KMS-11 (cell line): Measurements from ENCODE around the gene SARS1.

Experiments
- H2AFZ ChIP-seq: fragments of 200-600 bp; sonication (generic); 2 replicates; pipeline ENCODE4 v1.6.1; 2016; ENCODE audit warnings: antibody characterized with exemption, mixed run types, low read depth
- H3K27ac ChIP-seq: fragments of 200-600 bp; sonication (generic); 2 replicates; pipeline ENCODE4 v1.6.1; 2016; ENCODE audit warnings: mild to moderate bottlenecking, mixed run types
- H3K27me3 ChIP-seq: fragments of 200-600 bp; sonication (generic); 2 replicates; pipeline ENCODE4 v1.6.1; 2017; ENCODE audit warnings: mild to moderate bottlenecking, low read depth, mixed run types, moderate library complexity; ENCODE audit not compliant: insufficient read depth
- H3K36me3 ChIP-seq: fragments of 200-600 bp; sonication (generic); 2 replicates; pipeline ENCODE4 v1.6.1; 2017; ENCODE audit warnings: mild to moderate bottlenecking, mixed run types; ENCODE audit not compliant: insufficient read depth
- H3K4me1 ChIP-seq: fragments of 200-600 bp; sonication (generic); 2 replicates; pipeline ENCODE4 v1.6.1; 2016; ENCODE audit warnings: mild to moderate bottlenecking, low read depth, mixed run types; ENCODE audit not compliant: poor library complexity, severe bottlenecking
- H3K4me2 ChIP-seq: fragments of 200-600 bp; sonication (generic); 2 replicates; pipeline ENCODE4 v1.7.0; 2016; ENCODE audit warnings: mild to moderate bottlenecking, mixed run types
- H3K4me3 ChIP-seq: fragments of 200-600 bp; sonication (generic); IDR thresholded peaks from 2 replicates; pipeline ENCODE4 v1.6.1; 2017; ENCODE audit warnings: low read depth, low read length, mixed read lengths; ENCODE audit not compliant: insufficient read depth
- H3K79me2 ChIP-seq: fragments of 200-600 bp; sonication (generic); 2 replicates; pipeline ENCODE4 v1.6.1; 2016; ENCODE audit warnings: low read depth, mixed run types; ENCODE audit not compliant: insufficient read depth
- H3K9ac ChIP-seq: fragments of 200-600 bp; sonication (generic); 2 replicates; pipeline ENCODE4 v1.6.1; 2016; ENCODE audit warnings: mild to moderate bottlenecking, mixed run types
- H4K20me1 ChIP-seq: fragments of 200-600 bp; sonication (generic); 2 replicates; pipeline ENCODE4 v1.6.1; 2016; ENCODE audit warnings: mild to moderate bottlenecking, mixed run types; ENCODE audit not compliant: insufficient read depth
- TF ChIP-seq, protein P1 (sequence below): fragments of 200-600 bp; sonication (generic); conservative IDR thresholded peaks from 2 replicates; pipeline ENCODE4 v1.6.1; 2017; ENCODE audit warnings: low read depth, mild to moderate bottlenecking, antibody characterized with exemption, low read length, moderate library complexity, mixed read lengths

SARS1 gene

DNA sequence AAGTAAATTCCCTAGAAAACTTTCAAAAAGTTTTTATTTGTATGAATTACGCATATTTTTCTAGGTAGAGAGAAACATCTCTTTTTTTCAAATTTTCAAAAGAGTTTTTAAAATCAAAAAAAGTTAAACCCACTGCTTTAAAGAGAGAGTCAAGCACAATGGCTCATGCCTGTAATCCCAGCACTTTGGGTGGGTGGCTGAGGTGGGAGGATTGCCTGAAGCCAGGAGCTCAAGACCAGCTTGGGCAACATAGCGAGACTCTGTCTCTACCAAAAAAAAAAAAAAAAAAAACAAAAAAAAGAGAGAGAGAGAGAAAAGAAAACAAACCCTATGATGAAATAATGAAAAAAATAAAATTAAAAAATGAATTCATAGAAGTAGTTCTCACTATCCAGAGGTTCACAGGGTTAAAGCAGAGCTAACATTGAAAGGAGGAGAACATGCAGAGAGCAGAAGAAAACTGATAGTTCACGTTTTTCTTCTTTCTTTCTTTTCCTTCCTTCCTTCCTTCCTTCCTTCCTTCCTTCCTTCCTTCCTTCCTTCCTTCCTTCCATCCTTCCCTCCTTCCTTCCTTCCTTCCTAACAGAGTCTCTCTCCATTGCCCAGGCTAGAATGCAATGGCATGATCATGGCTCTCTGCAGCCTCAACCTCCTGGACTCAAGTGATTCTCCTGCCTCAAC is 30.5 kb upstream of the SARS1 start:
- no peak overlapping the region for H3K4me2 ChIP-seq
- H3K27me3 ChIP-seq = no peaks in the 10 kb centered on the region
- H3K27ac ChIP-seq = no peak overlapping the region
- TF ChIP-seq, protein P1, sequence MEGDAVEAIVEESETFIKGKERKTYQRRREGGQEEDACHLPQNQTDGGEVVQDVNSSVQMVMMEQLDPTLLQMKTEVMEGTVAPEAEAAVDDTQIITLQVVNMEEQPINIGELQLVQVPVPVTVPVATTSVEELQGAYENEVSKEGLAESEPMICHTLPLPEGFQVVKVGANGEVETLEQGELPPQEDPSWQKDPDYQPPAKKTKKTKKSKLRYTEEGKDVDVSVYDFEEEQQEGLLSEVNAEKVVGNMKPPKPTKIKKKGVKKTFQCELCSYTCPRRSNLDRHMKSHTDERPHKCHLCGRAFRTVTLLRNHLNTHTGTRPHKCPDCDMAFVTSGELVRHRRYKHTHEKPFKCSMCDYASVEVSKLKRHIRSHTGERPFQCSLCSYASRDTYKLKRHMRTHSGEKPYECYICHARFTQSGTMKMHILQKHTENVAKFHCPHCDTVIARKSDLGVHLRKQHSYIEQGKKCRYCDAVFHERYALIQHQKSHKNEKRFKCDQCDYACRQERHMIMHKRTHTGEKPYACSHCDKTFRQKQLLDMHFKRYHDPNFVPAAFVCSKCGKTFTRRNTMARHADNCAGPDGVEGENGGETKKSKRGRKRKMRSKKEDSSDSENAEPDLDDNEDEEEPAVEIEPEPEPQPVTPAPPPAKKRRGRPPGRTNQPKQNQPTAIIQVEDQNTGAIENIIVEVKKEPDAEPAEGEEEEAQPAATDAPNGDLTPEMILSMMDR = no peak
- H3K79me2 ChIP-seq = no peaks in the 10 kb centered on the region
- H4K20me1 ChIP-seq = no peaks in the 10 kb centered on the region
- H3K4me3 ChIP-seq = no peak overlapping the region
- no peak overlapping the region for H2AFZ ChIP-seq
- no peaks in the 10 kb centered on the region for H3K36me3 ChIP-seq
- H3K9ac ChIP-seq = no peak overlapping the region
- H3K4me1 ChIP-seq = no peaks in the 10 kb centered on the region

DNA sequence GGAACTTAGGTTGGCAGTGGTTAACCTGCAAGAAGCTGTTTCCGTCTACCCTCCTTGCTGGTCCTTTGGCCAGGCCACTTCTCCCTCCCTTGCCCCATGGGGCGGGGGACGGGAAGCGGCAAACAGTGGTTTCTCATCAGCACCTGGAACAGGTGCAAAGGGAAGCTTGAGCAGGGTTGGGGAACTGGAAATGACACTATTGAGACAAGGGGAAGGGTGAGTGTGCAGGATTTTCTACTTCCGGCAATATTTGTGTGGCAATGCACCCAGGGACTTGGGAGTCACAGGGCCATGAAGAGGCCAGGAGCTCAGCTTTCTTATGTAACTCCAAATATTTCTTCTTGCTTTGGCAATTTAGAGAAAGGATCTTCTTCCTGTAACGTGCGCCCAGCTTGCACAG is 29.0 kb upstream of the SARS1 start:
- no peaks in the 10 kb centered on the region for H4K20me1 ChIP-seq
- H3K4me3 ChIP-seq = no peak overlapping the region
- H3K9ac ChIP-seq = no peak overlapping the region
- no peaks in the 10 kb centered on the region for H3K79me2 ChIP-seq
- no peak overlapping the region for H3K4me2 ChIP-seq
- no peaks in the 10 kb centered on the region for H3K4me1 ChIP-seq
- no peaks in the 10 kb centered on the region for H3K36me3 ChIP-seq
- no peak overlapping the region for H2AFZ ChIP-seq
- no peak overlapping the region for H3K27ac ChIP-seq
- H3K27me3 ChIP-seq = no peaks in the 10 kb centered on the region
- TF ChIP-seq, protein P1 = no peak

DNA sequence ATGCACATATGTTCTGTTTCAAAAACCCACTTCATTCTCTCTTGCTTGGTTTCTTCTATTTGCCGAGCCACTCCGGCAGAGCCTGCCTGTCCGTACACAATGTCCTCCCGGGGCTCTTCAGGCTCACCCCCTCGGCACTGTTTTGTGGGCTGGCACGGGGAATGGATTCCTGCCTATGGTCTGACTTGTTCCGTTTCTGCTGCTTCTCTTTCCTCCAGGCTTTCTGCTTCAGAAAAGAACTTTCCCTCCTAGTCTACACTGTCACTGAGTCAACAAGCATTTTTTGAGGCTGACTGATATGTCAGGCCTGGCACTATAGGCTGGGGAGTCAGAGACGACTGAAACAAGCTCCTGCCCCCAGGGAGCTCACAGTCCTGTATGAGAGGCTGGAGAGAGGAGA is 28.4 kb upstream of the SARS1 start:
- no peak overlapping the region for H2AFZ ChIP-seq
- no peaks in the 10 kb centered on the region for H4K20me1 ChIP-seq
- H3K27ac ChIP-seq = no peak overlapping the region
- no peak overlapping the region for H3K9ac ChIP-seq
- H3K27me3 ChIP-seq = no peaks in the 10 kb centered on the region
- no peak overlapping the region for H3K4me2 ChIP-seq
- TF ChIP-seq, protein P1 = no peak
- no peaks in the 10 kb centered on the region for H3K79me2 ChIP-seq
- no peak overlapping the region for H3K4me3 ChIP-seq
- no peaks in the 10 kb centered on the region for H3K36me3 ChIP-seq
- no peaks in the 10 kb centered on the region for H3K4me1 ChIP-seq

DNA sequence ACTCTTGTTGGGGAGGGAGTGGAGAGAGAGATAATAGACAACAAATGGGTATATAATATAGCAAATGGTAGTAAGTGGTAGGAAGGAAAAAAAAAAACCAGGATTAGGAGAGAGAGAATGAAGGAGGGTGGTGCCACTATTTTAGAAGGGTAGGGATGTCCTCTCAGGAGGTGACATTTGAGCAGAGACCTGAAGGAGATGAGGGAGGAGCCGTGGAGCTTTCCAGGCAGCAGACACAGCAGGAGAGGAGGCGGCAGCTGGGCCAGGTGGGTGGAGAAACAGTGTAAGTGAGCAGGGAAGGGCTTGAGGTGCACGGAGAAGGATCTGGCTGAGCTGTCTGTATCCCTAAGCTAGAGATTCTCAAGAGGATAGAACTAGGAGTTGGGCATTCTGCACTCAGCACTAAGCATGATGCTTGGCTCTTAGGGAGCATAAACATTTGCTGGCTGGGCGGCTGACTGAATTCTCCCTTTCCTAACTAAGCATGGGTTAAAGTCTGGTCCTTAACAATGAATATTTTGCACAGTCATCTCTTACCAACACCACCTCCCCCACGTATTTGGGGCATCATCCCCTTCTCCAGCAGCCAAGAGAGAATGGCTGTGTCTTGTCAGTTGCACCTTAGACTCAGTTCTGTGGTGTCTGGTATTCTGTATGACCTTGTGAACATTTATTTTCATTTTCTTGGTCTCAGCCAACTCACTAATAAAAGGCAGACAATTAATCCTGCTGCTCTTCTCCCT is 27.6 kb upstream of the SARS1 start:
- H3K4me1 ChIP-seq = no peaks in the 10 kb centered on the region
- no peaks in the 10 kb centered on the region for H3K36me3 ChIP-seq
- H3K79me2 ChIP-seq = no peaks in the 10 kb centered on the region
- H2AFZ ChIP-seq = no peak overlapping the region
- no peaks in the 10 kb centered on the region for H4K20me1 ChIP-seq
- H3K4me2 ChIP-seq = no peak overlapping the region
- no peak overlapping the region for H3K9ac ChIP-seq
- H3K4me3 ChIP-seq = no peak overlapping the region
- no peak overlapping the region for H3K27ac ChIP-seq
- H3K27me3 ChIP-seq = no peaks in the 10 kb centered on the region; the same call in 1 of the 2 replicates
- TF ChIP-seq, protein P1 = no peak
